SK-N-SH (cell line): ENCODE data around the gene SHISA8. TPM values are rescaled to one million over a fixed set of nuclear protein-coding genes. Genes with fewer than 3 reads are reported as not detected.

ENCODE experiments used
- CTCF ChIA-PET: fragments of 300-600, 350-600 bp; formaldehyde crosslinking; extraction: SDS; loops from one replicate; lab custom pipeline; 2021; lab: Yijun Ruan, JAX
- POLR2A ChIA-PET: fragments of 350-600 bp; sonication (Branson Sonifier 250); formaldehyde crosslinking; extraction: SDS; loops from one replicate; lab custom pipeline; 2020; ENCODE audit warnings: antibody characterized with exemption, inconsistent platforms; lab: Yijun Ruan, JAX
- DNase-seq: peaks from one replicate; pipeline ENCODE4 v3.0.0; 2012
- H2AFZ ChIP-seq: fragments of 200-600 bp; sonication (generic); 2 replicates; pipeline ENCODE4 v1.8.1; 2016; ENCODE audit warnings: antibody characterized with exemption, mild to moderate bottlenecking, low read depth
- H3F3A ChIP-seq: fragments of 200-600 bp; sonication (generic); replicated peaks from 2 replicates; pipeline ENCODE3; 2016; ENCODE audit warnings: antibody characterized with exemption, mild to moderate bottlenecking; ENCODE audit not compliant: insufficient read depth
- H3K27ac ChIP-seq, 2 experiments: fragments of 200-500 bp in 1 of 2; fragments of 200-600 bp in 1 of 2; sonication (Bioruptor generic) in 1 of 2; sonication (generic), shearing (Covaris generic) in 1 of 2; 2 replicates each; pipeline versions ENCODE4 v1.5.1 to v1.6.1; 2014 to 2016; ENCODE audit warnings: low read depth in 2 of 2, inconsistent platforms in 1 of 2, low read length in 1 of 2, mild to moderate bottlenecking in 1 of 2, mixed read lengths in 1 of 2
- H3K27me3 ChIP-seq: fragments of 200-600 bp; sonication (generic), shearing (Covaris generic); 2 replicates; pipeline ENCODE4 v1.6.1; 2016; ENCODE audit warnings: mixed run types; ENCODE audit not compliant: insufficient read depth
- H3K36me3 ChIP-seq, 2 experiments: fragments of 200-500 bp in 1 of 2; fragments of 200-600 bp in 1 of 2; sonication (Bioruptor generic) in 1 of 2; sonication (generic) in 1 of 2; replicated peaks in 1 of 2; 2 replicates each; pipeline versions ENCODE3 to v1.5.1; 2014 to 2016; ENCODE audit warnings: low read length in 1 of 2, mild to moderate bottlenecking in 1 of 2; ENCODE audit not compliant: insufficient read depth in 2 of 2, control insufficient read depth in 1 of 2
- H3K4me1 ChIP-seq, 2 experiments: fragments of 200-500 bp in 1 of 2; fragments of 200-600 bp in 1 of 2; sonication (Bioruptor generic) in 1 of 2; sonication (generic), shearing (Covaris generic) in 1 of 2; 2 replicates each; pipeline versions ENCODE4 v1.5.1 to v1.6.1; 2014 to 2016; ENCODE audit warnings: low read depth in 1 of 2, low read length in 1 of 2, mixed run types in 1 of 2; ENCODE audit not compliant: insufficient read depth in 2 of 2, control insufficient read depth in 1 of 2
- H3K4me2 ChIP-seq: fragments of 200-600 bp; sonication (generic), shearing (Covaris generic); 2 replicates; pipeline ENCODE4 v1.6.1; 2017; ENCODE audit warnings: mixed run types
- H3K4me3 ChIP-seq, 2 experiments: fragments of 200-500 bp in 1 of 2; fragments of 200-600 bp in 1 of 2; sonication (Bioruptor generic) in 1 of 2; sonication (generic), shearing (Covaris generic) in 1 of 2; 2 replicates each; pipeline versions ENCODE4 v1.5.1 to v1.8.1; 2014 to 2016; ENCODE audit warnings: low read depth in 2 of 2, inconsistent platforms in 1 of 2, low read length in 1 of 2, mild to moderate bottlenecking in 1 of 2, mixed read lengths in 1 of 2, moderate library complexity in 1 of 2
- H3K79me2 ChIP-seq: fragments of 200-600 bp; sonication (generic); 2 replicates; pipeline ENCODE4 v1.8.1; 2017; ENCODE audit warnings: mild to moderate bottlenecking; ENCODE audit not compliant: insufficient read depth
- H3K9ac ChIP-seq: fragments of 200-600 bp; sonication (generic); 2 replicates; pipeline ENCODE4 v1.6.1; 2017; ENCODE audit warnings: mixed run types
- H3K9me2 ChIP-seq: fragments of 200-600 bp; sonication (generic); 2 replicates; pipeline ENCODE4 v1.6.1; 2017; ENCODE audit warnings: mixed run types
- H3K9me3 ChIP-seq: fragments of 200-600 bp; sonication (generic); 2 replicates; pipeline ENCODE4 v1.6.1; 2017; ENCODE audit warnings: mixed run types, mild to moderate bottlenecking, moderate library complexity
- H4K20me1 ChIP-seq: fragments of 200-600 bp; sonication (generic); 2 replicates; pipeline ENCODE4 v1.6.1; 2017; ENCODE audit warnings: mild to moderate bottlenecking, mixed run types; ENCODE audit not compliant: insufficient read depth
- EZH2phosphoT487 ChIP-seq: fragments of 200-600 bp; sonication (generic); IDR thresholded peaks from 2 replicates; pipeline ENCODE4 v1.6.1; 2017; ENCODE audit warnings: low read depth, mixed run types, mild to moderate bottlenecking, antibody characterized with exemption, moderate library complexity, borderline replicate concordance
- FOSL2 ChIP-seq: IDR thresholded peaks from 2 replicates; pipeline ENCODE4 v1.4.0; 2012; ENCODE audit warnings: low read depth, mild to moderate bottlenecking, moderate library complexity, borderline replicate concordance
- NFIC ChIP-seq: IDR thresholded peaks from 2 replicates; pipeline ENCODE4 v1.4.0; 2012; ENCODE audit warnings: borderline replicate concordance
- RAD21 ChIP-seq: IDR thresholded peaks from 2 replicates; pipeline ENCODE4 v1.6.1; 2012; ENCODE audit warnings: mild to moderate bottlenecking, low read length
- RCOR1 ChIP-seq: fragments of 150-350 bp; IDR thresholded peaks from 2 replicates; pipeline ENCODE4 v1.6.1; 2017; ENCODE audit warnings: antibody characterized with exemption, low read length
- RXRA ChIP-seq: IDR thresholded peaks from 2 replicates; pipeline ENCODE4 v1.4.0; 2012; ENCODE audit warnings: low read depth, mild to moderate bottlenecking, borderline replicate concordance
- SIN3A ChIP-seq: IDR thresholded peaks from 2 replicates; pipeline ENCODE4 v1.6.1; 2012; ENCODE audit warnings: low read depth, mild to moderate bottlenecking, low read length, moderate library complexity, borderline replicate concordance
- SMC3 ChIP-seq: IDR thresholded peaks from 2 replicates; pipeline ENCODE4 v1.6.1; 2012; ENCODE audit warnings: low read depth, low read length, improper control_type of control experiment
- WGBS: methylation state at CpG from one replicate; pipeline ENCODE4 v1.1.6; 2017; ENCODE audit warnings: low lambda C conversion rate; 5-methylcytosine and 5-hydroxymethylcytosine counted together
- polyA plus RNA-seq, 3 experiments: library from polyadenylated mRNA; depleted of rRNA; stranded (reverse); fragments of >200 nt; gene quantifications; 2 replicates each; pipeline ENCODE4 v1.2.3, GENCODE V29; 2012
- TF ChIP-seq, protein P1 (sequence below): IDR thresholded peaks from 2 replicates; pipeline ENCODE4 v1.4.0; 2012; ENCODE audit warnings: low read depth, borderline replicate concordance
- TF ChIP-seq, protein P2 (sequence below): IDR thresholded peaks from 2 replicates; pipeline ENCODE4 v1.4.0; 2012; ENCODE audit warnings: low read depth, borderline replicate concordance
- TF ChIP-seq, protein P3 (sequence below): fragments of 200-600 bp; sonication (generic); IDR thresholded peaks from 2 replicates; pipeline ENCODE4 v1.6.1; 2017; ENCODE audit warnings: antibody characterized with exemption, mild to moderate bottlenecking, moderate library complexity

SHISA8 gene
- polyA plus RNA-seq, 1 of the 3 experiments (the other 2 are of a cell fraction): not detected

DNA sequence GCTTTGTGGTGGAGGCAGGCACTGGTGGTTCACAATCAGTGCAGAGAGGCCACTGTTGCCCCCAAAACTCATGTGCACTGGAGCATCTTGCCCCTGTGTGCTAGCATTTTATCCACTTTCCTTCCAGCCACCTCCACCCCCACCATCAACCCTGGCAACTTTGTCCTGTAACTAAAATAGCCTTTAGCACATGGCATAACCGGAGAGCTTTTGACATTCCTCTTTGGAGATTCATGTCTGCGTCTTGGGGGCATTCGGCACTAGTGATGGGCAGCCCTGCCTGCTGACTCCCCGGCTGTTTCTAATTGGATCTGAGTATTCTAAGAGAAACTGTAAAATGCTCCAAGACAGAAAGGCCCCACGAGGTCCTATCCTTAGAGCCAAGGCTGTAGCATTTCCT lies 15.8 kb downstream of the SHISA8 start:
- no peaks in the 10 kb centered on the region for H3K4me1 ChIP-seq
- no peaks in the 10 kb centered on the region for H3K9me2 ChIP-seq
- no peaks in the 10 kb centered on the region for H3K9me3 ChIP-seq
- H3K79me2 ChIP-seq: no peaks in the 10 kb centered on the region
- TF ChIP-seq RCOR1 (no peak), SMC3 (no peak)
- H3K27ac ChIP-seq: no peak overlapping the region
- no peak overlapping the region for H3K4me2 ChIP-seq
- no peaks in the 10 kb centered on the region for H4K20me1 ChIP-seq
- CTCF ChIA-PET: no interaction called here
- no peak overlapping the region for H3K9ac ChIP-seq
- H3F3A ChIP-seq: no peaks in the 10 kb centered on the region
- H3K36me3 ChIP-seq: peaks cover 0 to 6% of the 10 kb centered on the region in 2 experiments
- H3K4me3 ChIP-seq: no peak overlapping the region
- DNase-seq: no peak
- POLR2A ChIA-PET: no interaction called here
- no peak overlapping the region for H2AFZ ChIP-seq
- WGBS: no CpG with 5 or more reads among the region's 5 CpGs
- no peaks in the 10 kb centered on the region for H3K27me3 ChIP-seq

DNA sequence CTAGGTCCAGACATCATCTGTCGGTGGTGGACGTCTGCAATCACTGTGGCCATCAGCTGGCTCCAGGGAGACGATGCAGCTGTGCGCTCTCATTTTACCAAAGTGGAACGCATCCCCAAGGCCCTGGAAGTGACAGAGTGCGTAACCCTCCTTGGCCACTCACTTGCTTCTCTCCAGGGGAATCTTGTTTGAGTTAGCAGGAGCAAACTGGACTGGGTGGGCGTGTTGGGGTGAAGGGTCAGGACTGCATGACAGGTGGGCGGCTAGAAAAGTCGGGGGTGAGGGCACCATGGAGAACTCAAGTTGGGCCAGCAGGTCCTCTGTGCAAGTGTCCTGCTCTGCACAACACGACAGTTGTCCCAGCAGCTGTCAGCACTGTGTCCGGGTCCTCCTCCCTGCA lies 16.2 kb downstream of the SHISA8 start:
- no peak overlapping the region for H3K27ac ChIP-seq
- H3K36me3 ChIP-seq: peaks cover 0 to 6% of the 10 kb centered on the region in 2 experiments
- H2AFZ ChIP-seq: no peak overlapping the region
- H3K9ac ChIP-seq: no peak overlapping the region
- ChIA-PET CTCF (no interaction called here), POLR2A (no interaction called here)
- H3F3A ChIP-seq: no peaks in the 10 kb centered on the region
- no peak for DNase-seq
- no peaks in the 10 kb centered on the region for H3K4me1 ChIP-seq
- H3K9me2 ChIP-seq: no peaks in the 10 kb centered on the region
- H3K4me2 ChIP-seq: no peak overlapping the region
- 92% methylated on average over 5 of the region's 11 CpGs for WGBS
- TF ChIP-seq, protein P1, sequence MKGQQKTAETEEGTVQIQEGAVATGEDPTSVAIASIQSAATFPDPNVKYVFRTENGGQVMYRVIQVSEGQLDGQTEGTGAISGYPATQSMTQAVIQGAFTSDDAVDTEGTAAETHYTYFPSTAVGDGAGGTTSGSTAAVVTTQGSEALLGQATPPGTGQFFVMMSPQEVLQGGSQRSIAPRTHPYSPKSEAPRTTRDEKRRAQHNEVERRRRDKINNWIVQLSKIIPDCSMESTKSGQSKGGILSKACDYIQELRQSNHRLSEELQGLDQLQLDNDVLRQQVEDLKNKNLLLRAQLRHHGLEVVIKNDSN: no peak
- TF ChIP-seq EZH2phosphoT487 (no peak), FOSL2 (no peak), RAD21 (no peak), RXRA (no peak), RCOR1 (no peak), SIN3A (no peak), NFIC (no peak), SMC3 (no peak)
- TF ChIP-seq, protein P2, sequence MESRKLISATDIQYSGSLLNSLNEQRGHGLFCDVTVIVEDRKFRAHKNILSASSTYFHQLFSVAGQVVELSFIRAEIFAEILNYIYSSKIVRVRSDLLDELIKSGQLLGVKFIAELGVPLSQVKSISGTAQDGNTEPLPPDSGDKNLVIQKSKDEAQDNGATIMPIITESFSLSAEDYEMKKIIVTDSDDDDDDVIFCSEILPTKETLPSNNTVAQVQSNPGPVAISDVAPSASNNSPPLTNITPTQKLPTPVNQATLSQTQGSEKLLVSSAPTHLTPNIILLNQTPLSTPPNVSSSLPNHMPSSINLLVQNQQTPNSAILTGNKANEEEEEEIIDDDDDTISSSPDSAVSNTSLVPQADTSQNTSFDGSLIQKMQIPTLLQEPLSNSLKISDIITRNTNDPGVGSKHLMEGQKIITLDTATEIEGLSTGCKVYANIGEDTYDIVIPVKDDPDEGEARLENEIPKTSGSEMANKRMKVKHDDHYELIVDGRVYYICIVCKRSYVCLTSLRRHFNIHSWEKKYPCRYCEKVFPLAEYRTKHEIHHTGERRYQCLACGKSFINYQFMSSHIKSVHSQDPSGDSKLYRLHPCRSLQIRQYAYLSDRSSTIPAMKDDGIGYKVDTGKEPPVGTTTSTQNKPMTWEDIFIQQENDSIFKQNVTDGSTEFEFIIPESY: no peak
- TF ChIP-seq, protein P3, sequence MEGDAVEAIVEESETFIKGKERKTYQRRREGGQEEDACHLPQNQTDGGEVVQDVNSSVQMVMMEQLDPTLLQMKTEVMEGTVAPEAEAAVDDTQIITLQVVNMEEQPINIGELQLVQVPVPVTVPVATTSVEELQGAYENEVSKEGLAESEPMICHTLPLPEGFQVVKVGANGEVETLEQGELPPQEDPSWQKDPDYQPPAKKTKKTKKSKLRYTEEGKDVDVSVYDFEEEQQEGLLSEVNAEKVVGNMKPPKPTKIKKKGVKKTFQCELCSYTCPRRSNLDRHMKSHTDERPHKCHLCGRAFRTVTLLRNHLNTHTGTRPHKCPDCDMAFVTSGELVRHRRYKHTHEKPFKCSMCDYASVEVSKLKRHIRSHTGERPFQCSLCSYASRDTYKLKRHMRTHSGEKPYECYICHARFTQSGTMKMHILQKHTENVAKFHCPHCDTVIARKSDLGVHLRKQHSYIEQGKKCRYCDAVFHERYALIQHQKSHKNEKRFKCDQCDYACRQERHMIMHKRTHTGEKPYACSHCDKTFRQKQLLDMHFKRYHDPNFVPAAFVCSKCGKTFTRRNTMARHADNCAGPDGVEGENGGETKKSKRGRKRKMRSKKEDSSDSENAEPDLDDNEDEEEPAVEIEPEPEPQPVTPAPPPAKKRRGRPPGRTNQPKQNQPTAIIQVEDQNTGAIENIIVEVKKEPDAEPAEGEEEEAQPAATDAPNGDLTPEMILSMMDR: no peak
- TF ChIP-seq, all 33 proteins: peak for 0
- H3K4me3 ChIP-seq: no peak overlapping the region
- no peaks in the 10 kb centered on the region for H3K9me3 ChIP-seq
- H3K79me2 ChIP-seq: no peaks in the 10 kb centered on the region
- no peaks in the 10 kb centered on the region for H4K20me1 ChIP-seq
- no peaks in the 10 kb centered on the region for H3K27me3 ChIP-seq
